Renal pelvis (tissue), 12 donors: ENCODE data around the gene SLC6A8. TPM values are rescaled to one million over a fixed set of nuclear protein-coding genes. Genes with fewer than 3 reads are reported as not detected.

Source experiments
- DNase-seq: peaks from one replicate; pipeline ENCODE4 v3.0.0-alpha.2; 2013
- long read RNA-seq, 16 experiments: transcript quantifications; one replicate each; lab custom pipeline, GENCODE V29; 2026
- polyA plus RNA-seq, 3 donors: library from polyadenylated mRNA; unstranded; fragments of 120-200 nt; gene quantifications; one replicate each; pipeline ENCODE4 v1.2.1, GENCODE V29; 2013; ENCODE audit not compliant: insufficient read length in 3 of 3

Gene SLC6A8
- polyA plus RNA-seq = 10 to 100 TPM; 61.9 to 79.5 (median 63.5) TPM
- long read RNA-seq, donor 1, transcript SLC6A8-201 (13 exons, 3,763 nt) = major isoform, 8 of 9 reads
- long read RNA-seq, donor 1, partial matches to known transcripts = 0 of 9 reads
- long read RNA-seq, donor 1, other reads (novel, unspliced or antisense) = 0 of 9 reads
- long read RNA-seq, donor 2, partial matches to known transcripts = 0 of 4 reads
- long read RNA-seq, donor 2, other reads (novel, unspliced or antisense) = 0 of 4 reads
- long read RNA-seq, donor 3, partial matches to known transcripts = 5 of 10 reads
- long read RNA-seq, donor 3, other reads (novel, unspliced or antisense) = 0 of 10 reads
- long read RNA-seq, donor 4, partial matches to known transcripts = 0 of 3 reads
- long read RNA-seq, donor 4, other reads (novel, unspliced or antisense) = 0 of 3 reads
- long read RNA-seq, donor 5, transcript SLC6A8-201 (13 exons, 3,763 nt) = major isoform, 7 of 7 reads
- long read RNA-seq, donor 5, partial matches to known transcripts = 0 of 7 reads
- long read RNA-seq, donor 5, other reads (novel, unspliced or antisense) = 0 of 7 reads
- long read RNA-seq, donor 6, transcript SLC6A8-201 (13 exons, 3,763 nt) = major isoform, 5 of 21 reads
- long read RNA-seq, donor 6, partial matches to known transcripts = 15 of 21 reads
- long read RNA-seq, donor 6, other reads (novel, unspliced or antisense) = 0 of 21 reads
- long read RNA-seq, donor 7, transcript SLC6A8-201 (13 exons, 3,763 nt) = major isoform, 12 of 201 reads
- long read RNA-seq, donor 7, partial matches to known transcripts = 189 of 201 reads
- long read RNA-seq, donor 7, other reads (novel, unspliced or antisense) = 0 of 201 reads
- long read RNA-seq, donor 8 = 0 reads
- long read RNA-seq, donor 9, transcript SLC6A8-201 (13 exons, 3,763 nt) = major isoform, 6 of 17 reads
- long read RNA-seq, donor 9, partial matches to known transcripts = 8 of 17 reads
- long read RNA-seq, donor 9, other reads (novel, unspliced or antisense) = 0 of 17 reads
- long read RNA-seq, donor 10, transcript SLC6A8-201 (13 exons, 3,763 nt) = major isoform, 12 of 295 reads
- long read RNA-seq, donor 10, partial matches to known transcripts = 193 of 295 reads
- long read RNA-seq, donor 10, other reads (novel, unspliced or antisense) = 88 of 295 reads
- long read RNA-seq, donor 11, transcript SLC6A8-201 (13 exons, 3,763 nt) = major isoform, 7 of 7 reads
- long read RNA-seq, donor 11, partial matches to known transcripts = 0 of 7 reads
- long read RNA-seq, donor 11, other reads (novel, unspliced or antisense) = 0 of 7 reads
- long read RNA-seq, donor 12, transcript SLC6A8-201 (13 exons, 3,763 nt) = major isoform, 9 of 359 reads
- long read RNA-seq, donor 12, partial matches to known transcripts = 147 of 359 reads
- long read RNA-seq, donor 12, other reads (novel, unspliced or antisense) = 201 of 359 reads
- long read RNA-seq, donor 13, partial matches to known transcripts = 0 of 6 reads
- long read RNA-seq, donor 13, other reads (novel, unspliced or antisense) = 0 of 6 reads
- long read RNA-seq, donor 14, transcript SLC6A8-201 (13 exons, 3,763 nt) = major isoform, 15 of 86 reads
- long read RNA-seq, donor 14, partial matches to known transcripts = 70 of 86 reads
- long read RNA-seq, donor 14, other reads (novel, unspliced or antisense) = 0 of 86 reads
- long read RNA-seq, donor 15, transcript SLC6A8-201 (13 exons, 3,763 nt) = major isoform, 7 of 18 reads
- long read RNA-seq, donor 15, partial matches to known transcripts = 8 of 18 reads
- long read RNA-seq, donor 15, other reads (novel, unspliced or antisense) = 0 of 18 reads
- long read RNA-seq, donor 16, partial matches to known transcripts = 166 of 321 reads
- long read RNA-seq, donor 16, other reads (novel, unspliced or antisense) = 151 of 321 reads

- DNase-seq = peak; percentile 60
These were observed at the start of gene SLC6A8 for GRCh38 chrX:153687121-153688039. Gene SLC6A8, plus strand, starts transcription at chrX:153687926. Its CDS starts 649 bp downstream, at chrX:153688575.

- no peak for DNase-seq
These were observed 49.7 kb upstream of the SLC6A8 start for GRCh38 chrX:153638041-153638371.

- DNase-seq = no peak
These were observed 49.1 kb upstream of the SLC6A8 start for GRCh38 chrX:153638436-153639176.

- DNase-seq = no peak
These were observed 48.3 kb upstream of the SLC6A8 start for GRCh38 chrX:153639177-153640044.

GRCh38 chrX:153640045-153640686 is 47.6 kb upstream of the SLC6A8 start:
- no peak for DNase-seq

- DNase-seq = no peak
These were observed 46.8 kb upstream of the SLC6A8 start for GRCh38 chrX:153640736-153641575.

- DNase-seq = no peak
These were observed 46.1 kb upstream of the SLC6A8 start for GRCh38 chrX:153641627-153642026.

- DNase-seq = no peak
These were observed 45.6 kb upstream of the SLC6A8 start for GRCh38 chrX:153642051-153642654.

- DNase-seq = no peak
These were observed 44.9 kb upstream of the SLC6A8 start for GRCh38 chrX:153642655-153643430.

GRCh38 chrX:153643431-153644351 is 44.0 kb upstream of the SLC6A8 start:
- no peak for DNase-seq

GRCh38 chrX:153644356-153645125 is 43.2 kb upstream of the SLC6A8 start:
- DNase-seq = no peak

GRCh38 chrX:153645151-153645550 is 42.6 kb upstream of the SLC6A8 start:
- DNase-seq = no peak

- no peak for DNase-seq
These were observed 41.7 kb upstream of the SLC6A8 start for GRCh38 chrX:153645921-153646488.
